Ishikawa (cell line): ENCODE data around the gene ERBB4.

ENCODE experiments used
- CEBPB ChIP-seq: IDR thresholded peaks from 2 replicates; pipeline ENCODE4 v1.6.1; 2012
- CREB1 ChIP-seq: IDR thresholded peaks from 2 replicates; pipeline ENCODE4 v1.6.1; 2012; ENCODE audit warnings: low read depth
- EGR1 ChIP-seq: IDR thresholded peaks from 2 replicates; pipeline ENCODE4 v1.6.1; 2012
- EP300 ChIP-seq: IDR thresholded peaks from 2 replicates; pipeline ENCODE4 v1.6.1; 2012; ENCODE audit warnings: borderline replicate concordance
- FOXM1 ChIP-seq: IDR thresholded peaks from 2 replicates; pipeline ENCODE4 v1.6.1; 2012; ENCODE audit warnings: low read depth, borderline replicate concordance
- NFIC ChIP-seq: IDR thresholded peaks from 2 replicates; pipeline ENCODE4 v1.6.1; 2012
- RAD21 ChIP-seq: IDR thresholded peaks from 2 replicates; pipeline ENCODE4 v1.6.1; 2012; ENCODE audit warnings: low read depth
- TAF1 ChIP-seq: IDR thresholded peaks from 2 replicates; pipeline ENCODE4 v1.6.1; 2012; ENCODE audit warnings: low read depth, mild to moderate bottlenecking
- TCF12 ChIP-seq: IDR thresholded peaks from 2 replicates; pipeline ENCODE4 v1.6.1; 2012; ENCODE audit warnings: low read depth
- TEAD4 ChIP-seq: IDR thresholded peaks from 2 replicates; pipeline ENCODE4 v1.6.1; 2012
- YY1 ChIP-seq: IDR thresholded peaks from 2 replicates; pipeline ENCODE4 v1.6.1; 2012; ENCODE audit warnings: low read depth
- ZBTB7A ChIP-seq: IDR thresholded peaks from 2 replicates; pipeline ENCODE4 v1.6.1; 2012; ENCODE audit warnings: low read depth
- TF ChIP-seq, protein P1 (sequence below): IDR thresholded peaks from 2 replicates; pipeline ENCODE4 v1.6.1; 2012
- TF ChIP-seq, protein P2 (sequence below): IDR thresholded peaks from 2 replicates; pipeline ENCODE4 v1.6.1; 2012
- TF ChIP-seq, protein P3 (sequence below): IDR thresholded peaks from 2 replicates; pipeline ENCODE4 v1.6.1; 2012; ENCODE audit warnings: low read depth, mild to moderate bottlenecking

ERBB4 gene

DNA sequence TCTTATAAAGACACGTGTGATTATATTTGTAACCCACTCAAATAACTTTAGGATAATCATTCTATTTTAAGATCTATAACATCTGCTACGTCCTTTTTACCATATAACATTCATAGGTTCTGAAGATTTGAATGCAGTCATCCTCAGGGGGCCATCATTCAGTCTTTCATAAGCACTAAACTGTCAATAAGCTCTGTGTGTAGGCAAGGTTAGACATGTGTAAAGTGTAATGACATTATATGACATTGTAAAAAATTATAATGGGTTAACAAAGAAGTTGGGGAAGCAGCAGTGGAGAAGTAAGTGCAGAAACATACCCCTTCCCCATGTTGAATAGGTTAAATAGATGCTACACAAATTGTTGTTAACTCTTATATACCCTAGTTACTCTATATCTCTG is 845.9 kb downstream of the ERBB4 start:
- TF ChIP-seq TAF1 (no peak), ZBTB7A (no peak), EGR1 (no peak), EP300 (no peak), YY1 (no peak), RAD21 (no peak), NFIC (no peak), CEBPB (no peak), CREB1 (no peak), TCF12 (no peak), FOXM1 (no peak), TEAD4 (no peak)
- TF ChIP-seq, protein P1, sequence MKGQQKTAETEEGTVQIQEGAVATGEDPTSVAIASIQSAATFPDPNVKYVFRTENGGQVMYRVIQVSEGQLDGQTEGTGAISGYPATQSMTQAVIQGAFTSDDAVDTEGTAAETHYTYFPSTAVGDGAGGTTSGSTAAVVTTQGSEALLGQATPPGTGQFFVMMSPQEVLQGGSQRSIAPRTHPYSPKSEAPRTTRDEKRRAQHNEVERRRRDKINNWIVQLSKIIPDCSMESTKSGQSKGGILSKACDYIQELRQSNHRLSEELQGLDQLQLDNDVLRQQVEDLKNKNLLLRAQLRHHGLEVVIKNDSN = no peak
- TF ChIP-seq, protein P2, sequence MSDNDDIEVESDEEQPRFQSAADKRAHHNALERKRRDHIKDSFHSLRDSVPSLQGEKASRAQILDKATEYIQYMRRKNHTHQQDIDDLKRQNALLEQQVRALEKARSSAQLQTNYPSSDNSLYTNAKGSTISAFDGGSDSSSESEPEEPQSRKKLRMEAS = no peak
- TF ChIP-seq, protein P3, sequence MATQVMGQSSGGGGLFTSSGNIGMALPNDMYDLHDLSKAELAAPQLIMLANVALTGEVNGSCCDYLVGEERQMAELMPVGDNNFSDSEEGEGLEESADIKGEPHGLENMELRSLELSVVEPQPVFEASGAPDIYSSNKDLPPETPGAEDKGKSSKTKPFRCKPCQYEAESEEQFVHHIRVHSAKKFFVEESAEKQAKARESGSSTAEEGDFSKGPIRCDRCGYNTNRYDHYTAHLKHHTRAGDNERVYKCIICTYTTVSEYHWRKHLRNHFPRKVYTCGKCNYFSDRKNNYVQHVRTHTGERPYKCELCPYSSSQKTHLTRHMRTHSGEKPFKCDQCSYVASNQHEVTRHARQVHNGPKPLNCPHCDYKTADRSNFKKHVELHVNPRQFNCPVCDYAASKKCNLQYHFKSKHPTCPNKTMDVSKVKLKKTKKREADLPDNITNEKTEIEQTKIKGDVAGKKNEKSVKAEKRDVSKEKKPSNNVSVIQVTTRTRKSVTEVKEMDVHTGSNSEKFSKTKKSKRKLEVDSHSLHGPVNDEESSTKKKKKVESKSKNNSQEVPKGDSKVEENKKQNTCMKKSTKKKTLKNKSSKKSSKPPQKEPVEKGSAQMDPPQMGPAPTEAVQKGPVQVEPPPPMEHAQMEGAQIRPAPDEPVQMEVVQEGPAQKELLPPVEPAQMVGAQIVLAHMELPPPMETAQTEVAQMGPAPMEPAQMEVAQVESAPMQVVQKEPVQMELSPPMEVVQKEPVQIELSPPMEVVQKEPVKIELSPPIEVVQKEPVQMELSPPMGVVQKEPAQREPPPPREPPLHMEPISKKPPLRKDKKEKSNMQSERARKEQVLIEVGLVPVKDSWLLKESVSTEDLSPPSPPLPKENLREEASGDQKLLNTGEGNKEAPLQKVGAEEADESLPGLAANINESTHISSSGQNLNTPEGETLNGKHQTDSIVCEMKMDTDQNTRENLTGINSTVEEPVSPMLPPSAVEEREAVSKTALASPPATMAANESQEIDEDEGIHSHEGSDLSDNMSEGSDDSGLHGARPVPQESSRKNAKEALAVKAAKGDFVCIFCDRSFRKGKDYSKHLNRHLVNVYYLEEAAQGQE = no peak

DNA sequence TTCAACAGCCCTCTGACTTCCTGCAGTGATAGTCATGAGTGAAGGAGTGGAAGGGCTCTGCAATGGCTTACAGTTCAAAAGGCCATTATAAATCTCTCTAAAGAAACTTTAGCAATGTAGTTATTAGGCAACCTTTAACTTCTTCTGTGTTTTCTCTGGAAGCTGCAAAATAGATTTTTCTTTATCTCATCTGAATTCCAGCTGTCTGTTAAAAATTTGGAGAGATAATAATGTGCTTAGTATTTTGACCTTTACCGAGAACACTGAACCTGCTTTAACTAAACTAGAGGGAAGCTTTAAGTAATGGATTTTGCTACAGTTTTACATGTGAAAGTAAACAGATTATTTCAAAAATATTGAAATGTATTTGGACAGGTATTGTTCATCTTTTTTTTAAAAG is 847.9 kb downstream of the ERBB4 start:
- no peak for TF ChIP-seq TEAD4
- no peak for TF ChIP-seq ZBTB7A
- TF ChIP-seq EGR1 = no peak
- TF ChIP-seq, protein P1 = no peak
- no peak for TF ChIP-seq TAF1

DNA sequence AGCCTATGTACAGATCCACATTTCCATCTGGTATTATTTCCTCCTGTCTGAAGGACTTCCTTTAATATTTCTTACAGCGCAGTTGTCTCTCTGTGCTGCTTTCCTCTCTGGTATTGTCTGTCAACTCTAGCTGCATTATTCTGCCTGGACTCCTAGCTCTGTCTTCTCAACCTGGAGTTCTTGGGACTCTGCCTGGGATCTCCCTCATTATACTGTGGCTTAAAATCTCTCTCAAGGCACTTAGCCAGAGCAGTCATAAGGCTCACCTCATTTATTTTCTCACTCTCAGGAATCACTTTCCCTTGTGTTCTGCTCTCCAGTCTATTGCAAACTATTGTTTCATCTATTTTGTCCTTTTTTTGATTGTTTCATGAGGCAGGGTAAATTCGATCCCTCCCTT is 850.4 kb downstream of the ERBB4 start:
- no peak for TF ChIP-seq NFIC
- TF ChIP-seq YY1 = no peak
- TF ChIP-seq FOXM1 = no peak
- no peak for TF ChIP-seq CEBPB
- TF ChIP-seq TEAD4 = no peak
- no peak for TF ChIP-seq TAF1
- TF ChIP-seq, protein P1 = no peak
- no peak for TF ChIP-seq CREB1
- no peak for TF ChIP-seq RAD21
- TF ChIP-seq EP300 = no peak
- no peak for TF ChIP-seq EGR1
- TF ChIP-seq, protein P3 = no peak
- TF ChIP-seq TCF12 = no peak
- no peak for TF ChIP-seq ZBTB7A
- TF ChIP-seq, protein P2 = no peak

DNA sequence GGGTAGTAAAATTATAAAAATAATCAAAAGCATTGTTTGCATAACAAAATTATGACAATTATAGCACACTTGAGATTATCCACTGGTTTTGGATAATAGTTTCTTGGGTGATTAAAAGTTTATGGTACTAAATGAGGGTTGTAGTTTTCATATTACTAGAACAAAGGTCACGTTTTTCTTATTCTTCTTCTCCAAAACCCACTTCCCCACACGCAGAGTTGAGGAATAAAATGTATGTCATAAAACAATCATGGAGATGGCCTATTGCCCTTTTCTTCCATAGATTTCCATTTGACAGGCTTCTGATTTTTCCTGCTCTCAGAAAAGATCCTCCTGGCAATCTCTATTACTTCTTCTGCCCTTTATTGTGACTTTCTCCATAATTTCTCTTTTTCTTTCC is 863.9 kb downstream of the ERBB4 start:
- TF ChIP-seq TAF1 (no peak), EP300 (no peak), CREB1 (no peak), ZBTB7A (no peak), CEBPB (no peak), FOXM1 (no peak)
- TF ChIP-seq, protein P1 = no peak

DNA sequence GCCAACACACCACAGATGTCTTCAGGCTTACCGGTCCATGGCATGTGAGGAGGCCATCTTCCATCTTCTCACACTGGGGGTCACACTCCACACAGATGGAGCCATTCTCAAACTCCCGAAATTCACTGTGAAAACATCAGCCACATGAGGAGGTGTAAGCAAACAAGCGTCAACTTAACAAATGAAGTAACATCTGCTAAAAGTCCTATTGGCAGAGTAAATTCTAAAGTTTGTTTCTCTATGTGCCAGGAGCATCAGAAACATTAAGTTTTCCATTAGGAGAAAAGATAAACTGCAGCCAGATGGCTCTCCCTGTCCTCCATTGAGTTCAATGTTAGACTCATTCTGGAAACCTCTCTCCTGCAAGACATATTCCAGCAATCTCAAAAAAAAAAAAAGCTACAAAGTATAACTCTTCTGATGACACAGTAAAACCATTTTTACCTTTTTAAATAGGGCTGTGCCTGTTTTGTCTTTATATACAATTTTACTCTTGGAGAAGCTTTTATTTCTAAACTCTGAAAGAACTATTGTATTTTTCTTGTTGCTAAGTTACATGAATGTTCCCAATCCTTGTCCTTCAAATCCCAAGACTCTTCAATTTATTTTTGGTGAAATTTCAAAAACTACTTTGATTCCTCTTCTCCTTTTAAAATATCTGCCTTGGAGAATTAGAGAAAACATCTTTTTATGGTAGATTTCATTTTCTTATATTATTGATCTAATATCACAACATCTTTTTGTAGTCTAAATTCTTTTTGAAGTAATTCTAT is 865.3 kb downstream of the ERBB4 start:
- TF ChIP-seq RAD21 = no peak
